Right cardiac atrium (tissue), 5 donors: ENCODE results near the gene ICE1. TPM values are rescaled to one million over a fixed set of nuclear protein-coding genes. Genes with fewer than 3 reads are reported as not detected.

Experiments used
- ATAC-seq, 2 donors: fragments of 200-7000 bp; cut with Tn5 transposase; one replicate each; pipeline versions ENCODE4 v1.8.0 to v1.9.1; 2020; ENCODE audit warnings: moderate library complexity in 2 of 2, mild to moderate bottlenecking in 1 of 2
- DNase-seq, 3 donors: peaks; one replicate each; pipeline ENCODE4 v3.0.0-alpha.2; 2020
- H3K27ac ChIP-seq: one replicate; pipeline ENCODE4 v1.5.1; 2013; ENCODE audit warnings: mild to moderate bottlenecking, low read length, control low read depth, moderate library complexity
- H3K27me3 ChIP-seq: one replicate; pipeline ENCODE4 v1.6.1; 2013; ENCODE audit not compliant: control insufficient read depth, insufficient read depth
- H3K4me1 ChIP-seq: one replicate; pipeline ENCODE4 v1.6.1; 2013; ENCODE audit warnings: low read length; ENCODE audit not compliant: control insufficient read depth, insufficient read depth
- H3K4me3 ChIP-seq: one replicate; pipeline ENCODE4 v1.5.1; 2013; ENCODE audit warnings: low read length, control low read depth
- H3K9me3 ChIP-seq: one replicate; pipeline ENCODE4 v1.6.1; 2013; ENCODE audit warnings: low read length; ENCODE audit not compliant: control insufficient read depth
- WGBS: extraction: QIAGEN DNeasy Blood & Tissue Kit; methylation state at CpG from one replicate; pipeline ENCODE4 v1.1.7; 2013; 5-methylcytosine and 5-hydroxymethylcytosine counted together
- intact Hi-C, 4 donors: fragments of 100-400 bp; cut with DNase I; formaldehyde crosslinking; loops; one replicate each; pipeline versions ENCODE4 v1.11.0 to v1.14.0; 2022 to 2023
- long read RNA-seq, 4 donors: library from polyadenylated mRNA; unstranded; transcript quantifications; one replicate each; pipeline ENCODE4 v2.0.0, GENCODE V29; 2020 to 2021
- polyA plus RNA-seq: library from polyadenylated mRNA; stranded (reverse); fragments of 200-250 nt; gene quantifications from one replicate; pipeline ENCODE4 v1.2.3, GENCODE V29; 2013
- total RNA-seq, 4 donors: library from RNA; stranded (reverse); fragmentation: NEBNext Ultra II Directional; extraction: Animal tissue kit (Norgen Biotek cat#: 25700); gene quantifications; one replicate each; pipeline ENCODE4 v1.2.1, GENCODE V29; 2021
- donor health status: healthy with polysubstance abuse.
- donor health status: DM: no; HTN: yes; CAD: no.
- donor health status: DM: no; HTN: no; CAD: no.
- donor health status: DM: no; HTN: yes; CAD: no; lungs with severe emphysema.
- donor health status: DM: yes; HTN: yes; CAD: no.

The ICE1 gene
- total RNA-seq = 10 to 100 TPM; 17.5 to 19.5 (median 18.7) TPM
- 5.6 TPM for polyA plus RNA-seq
- long read RNA-seq, donor 1, partial matches to known transcripts = 6 of 16 reads
- long read RNA-seq, donor 1, other reads (novel, unspliced or antisense) = 6 of 16 reads
- long read RNA-seq, donor 2, partial matches to known transcripts = 4 of 5 reads
- long read RNA-seq, donor 2, other reads (novel, unspliced or antisense) = 0 of 5 reads
- long read RNA-seq, donor 3, partial matches to known transcripts = 7 of 10 reads
- long read RNA-seq, donor 3, other reads (novel, unspliced or antisense) = 3 of 10 reads
- long read RNA-seq, donor 4, partial matches to known transcripts = 0 of 1 reads
- long read RNA-seq, donor 4, other reads (novel, unspliced or antisense) = 0 of 1 reads

- DNase-seq (peak; percentile 98 to 99 (median 99)), ATAC-seq (peak; percentile 99 to 100)
- Histone ChIP-seq H3K4me3 (peak within 1 kb of the TSS; percentile 86), H3K27me3 (no peaks in the 10 kb centered on the region), H3K4me1 (peaks cover 6% of the 10 kb centered on the region), H3K27ac (peak within 1 kb of the TSS; percentile 91), H3K9me3 (no peaks in the 10 kb centered on the region)
- WGBS = under 1% methylated on average over 71 of the region's 71 CpGs
- intact Hi-C loops = loop anchor here in 1 of 4 donors (5.0 kb wide), 1 partner anchor 280 kb away; the partner anchor contains the start of gene ADAMTS16
Observed at GRCh38 chr5:5421961-5422818, at the start of gene ICE1. TSS of gene ICE1 (plus strand) at chr5:5422677. CDS start at chr5:5422916, 239 bp downstream.

GRCh38 chr5:5372930-5373329, 49.5 kb upstream of the ICE1 start:
- intact Hi-C loops = no loop called here
- 82% methylated on average over 10 of the region's 10 CpGs for WGBS
- Histone ChIP-seq H3K27ac (no peak overlapping the region), H3K9me3 (peaks cover 2% of the 10 kb centered on the region), H3K4me3 (no peak overlapping the region), H3K4me1 (peaks cover 3% of the 10 kb centered on the region), H3K27me3 (no peaks in the 10 kb centered on the region)
- ATAC-seq = no peak
- no peak for DNase-seq

- ATAC-seq (peak in 1 of 2 donors; percentile 60), DNase-seq (no peak)
- 72% methylated on average over 2 of the region's 2 CpGs for WGBS
- Histone ChIP-seq H3K4me1 (peaks cover 3% of the 10 kb centered on the region), H3K27me3 (no peaks in the 10 kb centered on the region), H3K27ac (no peak overlapping the region), H3K9me3 (peaks cover 2% of the 10 kb centered on the region), H3K4me3 (no peak overlapping the region)
- intact Hi-C loops = no loop called here
Observed at GRCh38 chr5:5373351-5373989, 49.0 kb upstream of the ICE1 start.

- Histone ChIP-seq H3K9me3 (peaks cover 2% of the 10 kb centered on the region), H3K27me3 (no peaks in the 10 kb centered on the region), H3K4me1 (peaks cover 3% of the 10 kb centered on the region), H3K27ac (no peak overlapping the region), H3K4me3 (no peak overlapping the region)
- DNase-seq (no peak), ATAC-seq (peak in 1 of 2 donors; percentile 57)
- 29% methylated on average over 6 of the region's 6 CpGs for WGBS
- intact Hi-C loops = no loop called here
Observed at GRCh38 chr5:5374009-5374715, 48.3 kb upstream of the ICE1 start.

- H3K27me3 ChIP-seq = no peaks in the 10 kb centered on the region
- intact Hi-C loops = no loop called here
- H3K27ac ChIP-seq = no peak overlapping the region
- DNase-seq (no peak), ATAC-seq (no peak)
- H3K9me3 ChIP-seq = no peaks in the 10 kb centered on the region
- WGBS = 90% methylated on average over 6 of the region's 6 CpGs
- no peak overlapping the region for H3K4me3 ChIP-seq
- no peaks in the 10 kb centered on the region for H3K4me1 ChIP-seq
Observed at GRCh38 chr5:5377780-5378179, 44.7 kb upstream of the ICE1 start.

GRCh38 chr5:5378531-5378930, 43.9 kb upstream of the ICE1 start:
- ATAC-seq = no peak

GRCh38 chr5:5380298-5380697, 42.2 kb upstream of the ICE1 start:
- intact Hi-C loops = no loop called here
- ATAC-seq = no peak
- H3K27ac ChIP-seq = no peak overlapping the region

More at GRCh38 chr5:5378531-5378930, 43.9 kb upstream of the ICE1 start:
- DNase-seq = no peak
- Histone ChIP-seq H3K4me3 (no peak overlapping the region), H3K4me1 (no peaks in the 10 kb centered on the region), H3K27me3 (no peaks in the 10 kb centered on the region), H3K27ac (no peak overlapping the region), H3K9me3 (no peaks in the 10 kb centered on the region)
- intact Hi-C loops = no loop called here
- 92% methylated on average over 3 of the region's 3 CpGs for WGBS

GRCh38 chr5:5381310-5381913, 41.1 kb upstream of the ICE1 start:
- no peaks in the 10 kb centered on the region for H3K27me3 ChIP-seq
- H3K9me3 ChIP-seq = no peaks in the 10 kb centered on the region
- DNase-seq (no peak), ATAC-seq (peak in 1 of 2 donors; percentile 33)
- H3K27ac ChIP-seq = no peak overlapping the region
- no peaks in the 10 kb centered on the region for H3K4me1 ChIP-seq
- intact Hi-C loops = no loop called here
- H3K4me3 ChIP-seq = no peak overlapping the region
- 53% methylated on average over 9 of the region's 9 CpGs for WGBS

More at GRCh38 chr5:5380298-5380697, 42.2 kb upstream of the ICE1 start:
- WGBS = 77% methylated on average over 6 of the region's 6 CpGs
- Histone ChIP-seq H3K27me3 (no peaks in the 10 kb centered on the region), H3K4me3 (no peak overlapping the region), H3K4me1 (no peaks in the 10 kb centered on the region), H3K9me3 (no peaks in the 10 kb centered on the region)
- DNase-seq = no peak

- ATAC-seq (no peak), DNase-seq (no peak)
- no peaks in the 10 kb centered on the region for H3K9me3 ChIP-seq
- H3K27ac ChIP-seq = no peak overlapping the region
- no peaks in the 10 kb centered on the region for H3K4me1 ChIP-seq
- no peak overlapping the region for H3K4me3 ChIP-seq
- intact Hi-C loops = no loop called here
- 84% methylated on average over 5 of the region's 5 CpGs for WGBS
- H3K27me3 ChIP-seq = no peaks in the 10 kb centered on the region
Observed at GRCh38 chr5:5383461-5383860, 39.0 kb upstream of the ICE1 start.

- no peak for DNase-seq
- no peaks in the 10 kb centered on the region for H3K27me3 ChIP-seq
- no peaks in the 10 kb centered on the region for H3K4me1 ChIP-seq
- H3K27ac ChIP-seq = no peak overlapping the region
- H3K9me3 ChIP-seq = peaks cover 1% of the 10 kb centered on the region
- intact Hi-C loops = no loop called here
- no peak overlapping the region for H3K4me3 ChIP-seq
- ATAC-seq = no peak
- 75% methylated on average over 11 of the region's 11 CpGs for WGBS
Observed at GRCh38 chr5:5384660-5385330, 37.7 kb upstream of the ICE1 start.
